CD4-positive, alpha-beta T cell treated with Interleukin-2 at 100 ng/mL for 4 hours (primary cell): ENCODE measurements around the gene TOX3.

Experiments
- DNase-seq: peaks from one replicate; pipeline ENCODE4 v3.0.0-alpha.2; 2020; ENCODE audit warnings: low spot score

TOX3 gene

GRCh38 chr16:52563767-52564611, 17.0 kb upstream of the TOX3 start:
- DNase-seq, result no peak

DNA sequence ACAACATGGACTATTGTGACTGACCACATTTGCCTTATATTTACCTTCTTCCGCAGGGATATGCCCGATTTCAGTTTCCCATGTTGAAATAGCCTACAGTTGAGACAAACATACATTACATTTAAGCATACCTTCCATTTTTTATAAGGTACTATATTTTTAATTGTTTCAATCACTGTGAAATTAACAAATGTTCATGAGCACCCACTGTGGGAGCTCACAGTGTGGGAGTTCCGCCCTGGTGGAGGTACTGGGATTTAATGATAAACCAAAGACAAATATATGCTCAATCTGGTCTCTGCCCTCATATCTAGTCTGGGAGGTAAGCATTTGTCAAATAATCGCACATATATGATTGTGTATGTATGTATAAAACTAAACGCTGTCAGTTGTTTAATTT, 15.8 kb upstream of the TOX3 start:
- DNase-seq, result no peak

GRCh38 chr16:52561910-52562741, 15.2 kb upstream of the TOX3 start:
- DNase-seq, result no peak

GRCh38 chr16:52558448-52558847, 11.5 kb upstream of the TOX3 start:
- no peak for DNase-seq

- no peak for DNase-seq
These were observed 10.3 kb upstream of the TOX3 start for GRCh38 chr16:52557236-52557635.

- DNase-seq, result no peak
These were observed 9.1 kb upstream of the TOX3 start for GRCh38 chr16:52556083-52556482.

DNA sequence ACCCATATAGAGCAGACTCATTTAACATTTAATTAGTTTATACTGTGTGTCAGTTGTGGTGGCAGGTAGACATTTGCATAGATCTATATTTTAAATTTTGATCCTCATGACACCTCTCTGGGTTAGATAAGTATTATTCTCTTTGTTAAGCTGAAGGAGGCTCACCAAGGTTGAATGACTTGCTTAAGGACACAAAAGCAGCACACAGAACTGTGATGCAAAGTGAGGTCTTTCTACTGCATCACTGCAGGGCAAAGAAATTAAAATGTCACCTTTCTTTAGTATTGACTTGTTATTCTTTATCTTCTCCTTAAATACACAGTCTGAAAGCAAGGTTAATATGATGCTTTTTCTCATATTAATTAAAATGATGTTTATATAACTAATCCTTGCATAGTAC, 8.6 kb upstream of the TOX3 start:
- DNase-seq, result no peak

GRCh38 chr16:52554334-52554733, 7.4 kb upstream of the TOX3 start:
- no peak for DNase-seq

GRCh38 chr16:52553322-52553721, 6.4 kb upstream of the TOX3 start:
- DNase-seq, result no peak

DNA sequence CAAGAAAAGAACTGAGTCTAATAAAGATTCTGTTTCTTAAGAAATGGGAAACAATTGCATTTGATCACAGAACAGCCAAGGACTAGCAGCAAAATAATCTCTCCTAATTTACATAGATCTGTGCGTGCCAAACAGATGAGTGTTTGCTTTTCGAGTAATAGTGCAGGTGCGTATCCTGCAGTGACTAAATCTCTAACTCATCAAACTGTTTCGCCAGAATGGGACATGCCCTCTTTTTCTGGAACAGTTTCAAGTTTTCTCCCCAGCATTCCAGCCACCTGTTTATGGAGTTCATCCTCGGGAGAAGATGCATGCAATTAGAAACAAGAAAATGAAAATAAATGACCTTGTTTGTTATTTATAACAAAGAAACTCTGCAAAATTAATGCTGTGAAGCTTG, 5.7 kb upstream of the TOX3 start:
- DNase-seq, result no peak

GRCh38 chr16:52549011-52549692, 2.2 kb upstream of the TOX3 start:
- no peak for DNase-seq

DNA sequence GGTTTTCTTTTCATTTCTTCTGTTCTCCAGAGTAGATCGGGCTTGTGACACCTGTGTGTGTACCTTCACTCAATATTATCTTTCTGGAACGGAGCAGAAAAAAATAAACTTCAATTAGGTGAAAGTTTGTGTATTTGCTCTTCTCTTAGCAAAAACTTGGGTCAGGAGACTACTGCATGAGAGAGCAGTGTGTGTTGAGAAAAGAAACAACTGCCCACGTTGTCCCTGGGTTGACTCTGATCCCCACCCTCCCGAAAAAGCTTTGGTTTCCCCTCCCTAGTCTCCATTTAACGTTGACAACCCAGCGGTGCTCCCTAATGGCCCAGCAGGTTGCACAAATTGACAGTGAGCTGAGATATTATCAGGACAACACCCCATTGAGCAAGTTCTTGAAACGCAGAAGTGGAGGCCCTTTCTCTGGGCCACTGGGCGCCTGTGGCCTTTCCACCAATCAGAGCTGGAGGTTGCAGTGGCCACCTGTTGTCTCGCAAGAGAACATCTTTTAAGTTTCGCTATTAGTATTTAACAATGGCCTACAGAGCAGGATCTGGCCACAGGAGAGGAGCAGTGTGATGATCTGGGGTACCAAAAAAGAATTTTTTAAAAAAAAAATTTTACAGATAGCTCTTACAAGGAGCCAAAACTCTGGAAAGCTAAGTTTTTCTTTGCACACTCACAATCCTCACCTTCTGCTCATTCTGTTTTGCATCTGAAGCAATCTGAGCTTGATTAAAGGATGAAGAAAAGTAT, 1.5 kb upstream of the TOX3 start:
- DNase-seq, result no peak

DNA sequence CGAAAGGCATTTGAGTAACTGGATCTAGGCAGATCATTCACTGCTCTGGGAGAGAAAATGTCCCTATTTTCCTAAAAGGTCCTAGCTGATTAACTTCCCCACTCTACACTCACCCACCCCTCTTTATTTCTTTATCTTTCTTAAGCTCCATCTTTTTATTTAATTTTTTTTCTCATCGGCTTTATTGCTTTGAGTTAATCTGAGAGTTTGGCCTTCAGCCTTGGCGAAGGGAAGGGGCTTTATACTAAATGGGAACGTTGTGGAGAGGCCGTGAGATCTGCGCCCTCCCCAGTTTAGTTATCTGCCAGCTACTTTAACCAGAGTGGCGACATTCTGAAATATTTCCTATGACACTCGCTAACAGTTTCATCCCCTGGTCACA, 882 bp upstream of the TOX3 start:
- no peak for DNase-seq

DNA sequence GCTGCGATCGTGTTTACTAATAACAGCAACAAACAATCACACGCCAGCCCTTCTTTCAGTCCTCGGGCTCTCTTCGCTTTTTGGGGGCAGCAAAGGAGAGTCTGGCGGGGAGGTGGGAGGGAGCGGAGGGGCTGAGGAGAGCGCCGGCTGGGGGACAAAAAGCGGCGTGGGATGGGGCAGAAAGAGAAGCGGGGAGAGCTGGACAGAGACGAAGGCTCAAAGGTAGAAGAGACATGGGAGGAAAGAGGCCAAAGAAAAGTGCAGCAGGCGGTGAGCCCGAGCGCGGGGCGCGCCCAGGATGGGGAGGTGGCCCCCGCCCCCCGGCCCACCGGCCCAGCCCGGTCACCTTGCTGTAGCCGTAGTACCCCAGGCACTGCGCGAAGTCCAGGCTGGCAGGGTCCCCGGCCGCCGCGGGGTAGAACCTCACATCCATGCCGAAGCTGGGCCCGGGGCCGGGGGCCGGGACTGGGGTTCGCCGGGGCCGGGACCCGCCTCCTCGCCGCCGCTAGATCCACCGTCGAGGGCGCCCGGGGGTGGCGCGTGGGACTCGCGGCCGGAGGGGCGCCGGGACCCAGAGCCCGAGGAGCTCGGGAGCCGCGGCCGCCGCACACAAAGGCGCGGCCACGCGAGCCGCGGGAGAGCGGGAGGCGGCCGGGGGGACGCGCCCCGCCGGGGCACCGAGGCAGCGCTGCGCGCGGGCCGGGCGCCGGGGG, 496 bp downstream of the TOX3 start:
- DNase-seq, result no peak

DNA sequence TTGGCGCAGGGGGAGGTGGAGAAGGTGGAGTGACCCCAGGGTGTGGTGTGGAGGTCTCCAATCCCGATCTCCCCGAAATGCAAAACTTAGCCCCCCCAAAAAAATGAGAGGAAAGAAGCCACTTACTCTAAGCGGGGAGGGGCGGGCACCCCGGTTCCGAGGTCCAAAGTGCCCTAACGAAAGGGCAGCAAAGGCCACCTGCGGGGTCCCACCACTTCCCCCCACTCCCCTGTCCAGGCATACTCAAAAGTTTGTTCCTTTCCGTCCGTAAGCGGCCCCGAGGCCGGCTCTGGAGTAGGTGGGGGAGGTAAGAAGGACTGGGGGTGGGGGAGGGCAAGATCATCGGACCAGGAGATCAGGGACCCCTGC, 1.1 kb downstream of the TOX3 start:
- DNase-seq, result no peak

DNA sequence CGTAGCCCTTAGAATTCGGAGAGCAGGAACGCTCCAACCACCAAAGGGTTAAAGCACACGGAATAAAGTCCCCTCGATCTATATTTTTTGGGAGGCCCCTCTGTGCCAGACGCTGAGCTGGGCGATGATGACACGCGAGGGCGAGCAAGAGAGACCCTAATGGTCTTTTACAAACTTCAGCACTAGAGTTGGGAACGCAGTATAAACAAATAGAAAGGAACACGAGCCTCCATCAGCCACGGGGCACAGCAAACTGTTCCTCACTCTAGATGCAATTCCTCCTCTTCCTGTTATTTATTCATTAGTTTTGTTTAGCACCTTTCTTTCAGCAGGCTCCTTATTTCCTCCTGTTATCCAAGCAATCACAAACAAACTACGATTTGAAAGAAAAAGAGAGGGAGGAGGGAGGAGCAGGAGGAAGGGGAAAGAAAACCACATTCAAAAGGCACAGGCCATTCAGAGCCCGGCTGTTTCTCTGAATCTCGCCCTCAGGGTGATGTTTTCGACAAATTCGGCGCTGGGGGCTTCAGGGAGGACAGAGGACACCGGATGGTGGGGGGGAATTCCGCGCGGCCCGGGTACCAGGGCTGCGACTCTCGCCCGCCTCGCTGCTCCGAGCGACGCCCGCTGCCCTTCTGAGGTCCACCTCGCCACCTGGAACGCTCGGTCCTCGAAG, 1.6 kb downstream of the TOX3 start:
- no peak for DNase-seq

GRCh38 chr16:52544703-52545102, 2.2 kb downstream of the TOX3 start:
- DNase-seq, result no peak

DNA sequence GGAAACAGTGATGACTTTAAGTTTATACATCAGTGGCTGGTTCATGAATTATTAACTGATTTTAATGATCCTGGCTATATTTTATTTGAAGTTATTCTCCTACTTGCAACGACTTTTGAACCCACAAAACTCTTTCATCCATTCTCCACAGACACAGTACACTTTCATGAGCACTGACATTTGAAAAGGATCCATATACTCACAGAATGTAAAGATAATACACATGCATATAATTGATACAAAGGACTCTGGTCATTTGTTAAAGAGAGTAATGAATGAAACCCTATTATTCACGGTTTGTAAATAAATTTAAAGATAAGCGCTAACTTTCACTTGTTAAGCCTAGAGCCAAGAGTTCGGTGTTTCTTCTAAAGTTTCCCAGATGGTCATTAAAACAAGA, 3.3 kb downstream of the TOX3 start:
- DNase-seq, result no peak

DNA sequence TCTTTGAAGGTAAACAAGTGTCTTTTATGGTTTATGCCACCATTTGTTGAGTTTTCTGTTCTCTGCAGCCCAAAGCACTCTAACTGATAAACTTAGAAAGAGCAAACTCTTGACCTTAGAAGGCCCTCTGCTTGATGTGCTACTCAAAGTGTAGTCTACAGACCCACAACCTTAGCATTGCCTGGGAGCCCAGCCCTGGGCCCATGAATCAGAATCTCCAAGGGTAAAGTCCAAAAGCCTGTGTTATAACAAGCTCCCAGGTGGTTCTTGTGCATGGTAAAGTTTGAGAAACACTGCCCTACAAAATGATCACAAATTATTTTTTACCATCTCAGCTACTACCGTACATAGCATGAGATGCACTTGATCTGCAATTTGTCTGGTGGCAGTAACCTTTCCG, 6.0 kb downstream of the TOX3 start:
- no peak for DNase-seq

DNA sequence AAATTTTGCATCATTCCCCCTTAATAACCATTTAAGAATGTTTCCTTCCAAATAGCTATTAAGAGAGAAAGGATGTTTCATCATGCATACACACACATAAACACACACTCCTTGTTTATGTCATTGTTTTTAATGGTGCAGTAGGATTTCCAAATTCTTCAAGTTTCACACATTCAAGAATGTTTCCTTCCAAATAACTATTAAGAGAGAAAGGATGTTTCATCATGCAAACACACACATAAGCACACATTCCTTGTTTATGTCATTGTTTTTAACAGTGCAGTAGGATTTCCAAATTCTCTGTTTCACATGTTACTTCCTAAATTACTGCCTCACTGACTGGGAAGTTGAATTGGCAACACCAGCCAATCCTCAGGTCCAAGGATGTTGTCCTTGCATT, 7.8 kb downstream of the TOX3 start:
- DNase-seq, result no peak

- no peak for DNase-seq
These were observed 8.4 kb downstream of the TOX3 start for GRCh38 chr16:52538511-52538910.
